HG02642 (cell line): ENCODE measurements around the gene KIAA0825.
"Not testable (repeated sequence)": the region's sequence is repeated elsewhere in the genome, so short reads cannot be mapped to it uniquely, and the experiment has no call there.

ENCODE experiments used
- ATAC-seq: cut with Tn5 transposase; IDR thresholded peaks from one replicate; pipeline ENCODE4 v1.9.1; 2021; ENCODE audit warnings: mild to moderate bottlenecking; ENCODE audit not compliant: unreplicated experiment, poor library complexity

KIAA0825 gene

GRCh38 chr5:94153736-94154450 is 464.5 kb downstream of the KIAA0825 start:
- no peak for ATAC-seq

- ATAC-seq, result not testable (repeated sequence)
Observed at GRCh38 chr5:94143621-94144020, 474.8 kb downstream of the KIAA0825 start.

- no peak for ATAC-seq
Observed at GRCh38 chr5:94140300-94140699, 478.1 kb downstream of the KIAA0825 start.

GRCh38 chr5:94130077-94130476 is 488.3 kb downstream of the KIAA0825 start:
- ATAC-seq, result no peak

- no peak for ATAC-seq
Observed at GRCh38 chr5:94125107-94125506, 493.3 kb downstream of the KIAA0825 start.

GRCh38 chr5:94116317-94116716 is 502.1 kb downstream of the KIAA0825 start:
- ATAC-seq, result not testable (repeated sequence)

GRCh38 chr5:94113087-94113486 is 505.3 kb downstream of the KIAA0825 start:
- no peak for ATAC-seq

- ATAC-seq, result peak; percentile 100
Observed at GRCh38 chr5:94111209-94112004, 507.0 kb downstream of the KIAA0825 start.

- no peak for ATAC-seq
Observed at GRCh38 chr5:94103514-94104245, 514.7 kb downstream of the KIAA0825 start.
